Gastroesophageal sphincter (tissue), 4 donors: Measurements from ENCODE around the gene C1QTNF1. TPM values are rescaled to one million over a fixed set of nuclear protein-coding genes. Genes with fewer than 3 reads are reported as not detected.

ENCODE experiments used
- ATAC-seq: fragments of 150-250 bp; one replicate; pipeline ENCODE4 v1.9.1; 2016; ENCODE audit warnings: mild to moderate bottlenecking, moderate library complexity
- H3K27ac ChIP-seq, 4 donors: fragments of 200-600 bp; sonication (generic) in 3 of 4; 1 replicate in 3 of 4; 2 replicates in 1 of 4; pipeline ENCODE4 v1.5.1; 2016 to 2019
- H3K27me3 ChIP-seq: fragments of 200-600 bp; sonication (generic); one replicate; pipeline ENCODE4 v1.5.1; 2019
- H3K36me3 ChIP-seq, 2 donors: fragments of 200-600 bp; sonication (generic); one replicate each; pipeline ENCODE4 v1.5.1; 2019; ENCODE audit warnings: control low read depth in 1 of 2
- H3K4me1 ChIP-seq, 3 donors: fragments of 200-600 bp; sonication (generic); 1 replicate in 2 of 3; 2 replicates in 1 of 3; pipeline ENCODE4 v1.5.1; 2016 to 2019; ENCODE audit warnings: control low read depth in 2 of 3
- H3K4me3 ChIP-seq, 2 donors: fragments of 200-600 bp; sonication (generic); one replicate each; pipeline ENCODE4 v1.5.1; 2019; ENCODE audit warnings: mild to moderate bottlenecking in 1 of 2, moderate library complexity in 1 of 2
- H3K9me3 ChIP-seq, 3 donors: fragments of 200-600 bp; sonication (generic); one replicate each; pipeline ENCODE4 v1.5.1; 2017 to 2019; ENCODE audit warnings: control low read depth in 2 of 3
- CTCF ChIP-seq, 4 experiments: fragments of 200-600 bp in 2 of 4; fragments of 450-650 bp in 2 of 4; sonication (generic) in 1 of 4; IDR thresholded peaks; one replicate each; pipeline ENCODE4 v1.5.1; 2017 to 2019; ENCODE audit warnings: antibody characterized with exemption in 4 of 4, mild to moderate bottlenecking in 2 of 4, moderate library complexity in 2 of 4
- EP300 ChIP-seq: sonication (generic); formaldehyde crosslinking; IDR thresholded peaks from one replicate; pipeline ENCODE4 v1.6.1; 2017; ENCODE audit warnings: antibody characterized with exemption, mild to moderate bottlenecking
- POLR2A ChIP-seq, 2 donors: fragments of 450-650 bp; IDR thresholded peaks; one replicate each; pipeline ENCODE4 v1.6.1; 2017; ENCODE audit warnings: antibody characterized with exemption in 2 of 2, mild to moderate bottlenecking in 2 of 2, moderate library complexity in 1 of 2
- POLR2AphosphoS5 ChIP-seq: sonication (generic); formaldehyde crosslinking; IDR thresholded peaks from one replicate; pipeline ENCODE4 v1.6.1; 2017; ENCODE audit warnings: antibody characterized with exemption
- WGBS, 2 donors: methylation state at CpG; one replicate each; pipeline ENCODE4 v1.1.5; 2018; ENCODE audit warnings: low coverage in 1 of 2; 5-methylcytosine and 5-hydroxymethylcytosine counted together
- total RNA-seq, 4 donors: library from RNA; depleted of rRNA; stranded (reverse); fragments of >200 nt; gene quantifications; one replicate each; pipeline ENCODE4 v1.1.0, GENCODE V29; 2016

Gene C1QTNF1
- total RNA-seq, 4 donors from 2014 or later: 50.8 to 76.5 (median 72.3) TPM

DNA sequence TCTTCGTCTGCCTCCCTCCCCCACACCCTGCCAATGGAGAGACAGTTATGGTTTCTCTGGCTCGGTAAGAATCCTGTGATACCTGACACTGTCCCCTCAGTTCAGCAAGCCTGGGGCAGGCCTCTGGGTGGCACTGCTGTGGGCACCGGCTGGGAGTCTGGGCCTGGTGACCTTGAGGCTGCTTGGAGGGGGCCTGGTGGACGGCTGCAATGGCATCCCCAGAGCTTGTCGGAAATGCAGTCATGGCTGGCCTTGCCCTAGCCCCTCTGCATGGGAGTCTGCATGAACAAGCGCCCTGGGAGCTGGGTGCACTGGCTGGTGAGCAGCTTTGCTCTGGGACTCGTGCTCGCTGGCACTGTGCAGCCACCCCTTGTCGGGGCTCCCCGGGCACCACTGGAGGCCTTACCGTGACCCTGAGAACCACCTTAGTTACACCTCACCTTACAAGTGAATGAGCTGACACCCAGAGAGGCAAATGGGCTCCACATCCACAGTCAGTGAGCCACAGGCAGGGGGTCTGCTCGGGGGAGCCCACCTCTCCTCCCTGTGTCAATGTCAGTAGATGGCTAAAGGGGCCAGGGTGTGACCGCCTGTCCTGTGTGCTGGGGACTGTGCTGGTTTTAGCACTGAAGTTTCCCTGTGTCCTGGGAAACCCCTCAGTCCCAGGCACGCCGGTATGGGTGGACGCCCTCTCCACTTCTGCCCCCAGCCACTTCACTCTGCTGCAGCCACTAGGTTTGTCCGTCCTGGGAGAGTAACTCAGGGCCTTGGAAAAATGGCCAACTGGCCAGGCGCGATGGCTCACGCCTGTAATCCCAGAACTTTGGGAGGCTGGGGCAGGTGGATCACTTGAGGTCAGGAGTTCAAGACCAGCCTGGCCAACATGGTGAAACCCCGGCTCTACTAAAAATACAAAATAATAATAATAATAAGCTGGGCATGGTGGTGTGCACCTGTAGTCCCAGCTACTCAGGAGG lies 45.7 kb upstream of the C1QTNF1 start:
- H3K36me3 ChIP-seq: no peaks in the 10 kb centered on the region
- H3K4me1 ChIP-seq: peaks cover 0 to 73% (median 53%) of the 10 kb centered on the region in 3 donors
- no peaks in the 10 kb centered on the region for H3K27me3 ChIP-seq
- no peak for ATAC-seq
- no peaks in the 10 kb centered on the region for H3K9me3 ChIP-seq
- H3K4me3 ChIP-seq: peak overlapping the region in 1 of 2 donors; percentile 42
- H3K27ac ChIP-seq: peak overlapping the region in 3 of 4 donors; percentile 79 to 82 (median 81)
- TF ChIP-seq POLR2AphosphoS5: no peak
- TF ChIP-seq CTCF (IDR thresholded peaks at IDR 0.05): no peak
- TF ChIP-seq EP300: no peak
- no peak for TF ChIP-seq POLR2A (IDR thresholded peaks at IDR 0.05)
- 39 to 59% methylated on average over 4 to 5 of the region's 21 CpGs for WGBS, 2 donors

DNA sequence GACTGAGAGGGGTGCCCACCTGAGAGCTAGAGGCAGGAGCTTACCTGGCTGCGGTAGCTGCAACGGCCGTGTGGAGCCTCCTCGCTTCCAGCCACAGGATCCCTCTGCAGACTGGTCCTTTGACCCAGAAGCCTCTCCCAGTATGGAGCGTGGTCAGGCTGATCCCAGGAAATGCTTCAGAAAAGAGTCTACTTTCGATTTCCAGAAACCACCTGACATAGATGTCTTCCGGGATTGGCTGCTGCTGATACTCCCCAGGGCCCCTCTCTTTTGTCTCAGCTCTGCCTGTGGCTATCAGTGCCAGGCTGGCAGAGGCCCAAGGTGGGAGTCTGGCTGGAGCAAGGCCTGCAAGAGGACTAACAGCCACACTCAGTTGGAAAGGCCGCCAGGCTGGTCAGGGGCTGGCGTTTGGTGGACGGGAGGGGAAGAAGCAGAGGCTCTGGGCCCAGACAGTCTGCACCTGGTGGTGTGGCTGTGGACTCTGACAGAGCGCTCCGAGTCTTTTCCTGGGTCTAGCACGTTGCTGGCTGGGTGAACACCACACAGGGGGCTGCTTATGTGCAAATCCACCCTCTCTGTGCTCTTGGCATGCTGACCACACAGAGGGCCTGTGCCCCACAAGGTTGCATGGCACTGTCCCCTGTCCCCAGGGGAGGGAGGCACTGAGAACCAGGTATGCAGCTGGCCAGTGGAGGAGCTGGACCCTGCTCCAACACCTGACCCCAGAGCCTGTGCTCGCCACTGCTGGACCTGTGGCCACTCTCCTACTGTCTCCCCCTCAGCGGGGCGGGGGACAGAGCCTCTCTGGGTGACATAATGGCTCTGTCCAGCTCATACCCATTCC lies 44.0 kb upstream of the C1QTNF1 start, which contains the start of gene LGALS3BP:
Gene LGALS3BP (minus strand): TSS at position 144 of the 844 bp plus-strand sequence. CDS start 2,732 bp downstream, outside the sequence.
- 20 to 38% methylated on average over 8 to 10 of the region's 16 CpGs for WGBS, 2 donors
- Histone ChIP-seq H3K27me3 (no peaks in the 10 kb centered on the region), H3K27ac (peak within 1 kb of the TSS in 3 of 4 donors; percentile 53 to 76 (median 60)), H3K4me3 (peak within 1 kb of the TSS; percentile 22 to 42), H3K36me3 (no peaks in the 10 kb centered on the region), H3K9me3 (no peaks in the 10 kb centered on the region), H3K4me1 (peaks cover 0 to 56% (median 43%) of the 10 kb centered on the region in 3 donors)
- ATAC-seq: peak; percentile 81
- TF ChIP-seq POLR2A (IDR thresholded peaks at IDR 0.05): no peak
- peak; percentile 13 for TF ChIP-seq POLR2AphosphoS5

DNA sequence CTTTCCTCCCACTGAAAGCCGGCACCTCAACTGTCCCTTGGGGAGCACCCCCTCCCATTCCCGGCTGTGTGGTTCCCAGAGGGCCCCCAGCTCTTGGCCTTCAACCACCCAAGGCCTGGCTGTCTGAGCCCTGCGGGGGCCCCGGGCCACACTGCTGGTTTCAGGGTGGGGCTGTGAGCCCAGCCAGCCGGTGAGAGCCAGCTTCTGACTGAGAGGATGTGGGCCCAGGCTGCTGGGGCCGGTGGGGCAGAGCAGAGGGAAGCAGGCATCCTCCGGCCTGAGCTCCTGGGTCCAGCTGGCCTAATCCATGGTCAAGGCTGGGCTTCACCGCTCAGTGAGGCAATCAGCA lies 43.4 kb upstream of the C1QTNF1 start:
- no peaks in the 10 kb centered on the region for H3K36me3 ChIP-seq
- ATAC-seq: no peak
- no peak overlapping the region for H3K4me3 ChIP-seq
- WGBS, 2 donors: no CpG with 5 or more reads among the region's 8 CpGs
- H3K4me1 ChIP-seq: peaks cover 0 to 50% (median 43%) of the 10 kb centered on the region in 3 donors
- TF ChIP-seq CTCF (IDR thresholded peaks at IDR 0.05): no peak
- TF ChIP-seq EP300: no peak
- no peak for TF ChIP-seq POLR2AphosphoS5
- no peak for TF ChIP-seq POLR2A (IDR thresholded peaks at IDR 0.05)
- H3K27me3 ChIP-seq: no peaks in the 10 kb centered on the region
- no peaks in the 10 kb centered on the region for H3K9me3 ChIP-seq
- H3K27ac ChIP-seq: peak overlapping the region in 3 of 4 donors; percentile 53 to 76 (median 60)

DNA sequence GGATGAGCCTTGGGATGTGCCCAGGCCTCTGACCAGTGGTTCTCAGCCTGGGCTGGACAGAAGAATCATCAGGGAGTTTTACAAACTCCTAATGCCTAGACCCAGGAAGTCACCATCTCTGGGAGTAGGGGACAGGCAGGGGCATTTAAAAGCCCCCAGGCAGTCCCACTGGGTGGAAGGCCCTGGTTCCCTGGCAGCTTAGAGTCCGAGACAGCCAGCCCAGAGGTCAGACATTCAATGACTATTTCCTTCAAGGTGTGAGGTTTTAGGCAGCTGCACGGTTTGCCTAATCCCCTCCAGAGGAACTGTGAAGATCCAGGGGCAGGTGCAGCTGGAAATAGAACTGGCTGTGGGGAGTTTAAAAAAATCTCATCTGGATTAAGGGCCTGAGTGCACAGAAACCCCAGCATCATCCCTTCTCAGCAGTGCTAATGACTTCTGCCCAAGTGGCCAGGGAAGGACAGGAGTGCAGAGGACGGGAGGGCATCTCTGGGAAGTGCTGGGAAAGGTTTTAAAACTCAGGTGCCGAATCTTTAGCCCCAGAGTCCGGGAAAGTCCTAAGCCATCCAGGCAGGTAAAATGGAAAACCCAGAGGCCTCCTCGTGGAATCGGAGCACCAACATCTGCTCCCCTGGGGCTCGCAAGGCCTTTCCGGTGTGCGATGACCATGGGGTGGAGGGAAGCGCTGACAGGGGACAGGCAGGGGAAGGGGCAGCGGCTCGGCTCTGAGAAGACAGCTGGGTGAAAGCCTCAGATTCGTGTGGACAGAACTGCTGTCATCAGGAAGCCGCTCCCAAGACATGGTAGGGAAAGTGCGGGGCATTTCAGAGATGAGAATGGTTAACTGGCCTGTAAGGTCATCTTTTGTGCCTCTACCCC lies 42.7 kb upstream of the C1QTNF1 start:
- WGBS, 2 donors: 69 to 80% methylated on average over 6 to 8 of the region's 16 CpGs
- Histone ChIP-seq H3K4me3 (no peak overlapping the region), H3K36me3 (no peaks in the 10 kb centered on the region), H3K9me3 (no peaks in the 10 kb centered on the region), H3K27ac (peak overlapping the region in 1 of 4 donors; percentile 76), H3K27me3 (no peaks in the 10 kb centered on the region), H3K4me1 (peaks cover 0 to 50% (median 36%) of the 10 kb centered on the region in 3 donors)
- ATAC-seq: no peak
- TF ChIP-seq EP300 (no peak), CTCF (IDR thresholded peaks at IDR 0.05) (no peak), POLR2A (IDR thresholded peaks at IDR 0.05) (no peak), POLR2AphosphoS5 (no peak)
